SW 1271 (cell line): ENCODE measurements around the gene SPATA7.

ENCODE experiments used
- DNase-seq, 2 experiments: peaks; one replicate each; lab custom pipeline; 2025; lab: John Stamatoyannopoulos, UW

Gene SPATA7

GRCh38 chr14:88482524-88482923 is 97.1 kb downstream of the SPATA7 start:
- no peak for DNase-seq
